ENCODE data around the gene ISOC1. TPM values are rescaled to one million over a fixed set of nuclear protein-coding genes. Genes with fewer than 3 reads are reported as not detected.

ISOC1 gene
- total RNA-seq, 3 donors from 2014 or later (not counting 1 experiment from before 2014, with no cell fraction given) = 11.3 to 15.5 (median 15.1) TPM

- Mint-ChIP-seq H3K4me1 (peaks cover 20 to 23% of the 10 kb centered on the region in 2 donors), H3K9me3 (no peaks in the 10 kb centered on the region), H3K4me3 (no peak overlapping the region), H3K36me3 (peaks cover 6% of the 10 kb centered on the region), H3K27me3 (ENCODE audit: low read depth in 2 of 2) (no peaks in the 10 kb centered on the region), H3K27ac (no peak overlapping the region)
- TF ChIP-seq CTCF (IDR thresholded peaks at IDR 0.05) = no peak
- Histone ChIP-seq H3K27me3 (ENCODE audit: control insufficient read depth, insufficient read depth, low read length) (no peaks in the 10 kb centered on the region), H3K27ac (ENCODE audit: low read length) (no peak overlapping the region), H3K4me3 (ENCODE audit: low read length) (no peak overlapping the region), H3K9me3 (ENCODE audit: control insufficient read depth, insufficient read depth, low read length) (no peaks in the 10 kb centered on the region), H3K4me1 (ENCODE audit: control insufficient read depth, insufficient read depth, low read length) (no peaks in the 10 kb centered on the region), H3K36me3 (ENCODE audit: control insufficient read depth, insufficient read depth, low read length) (peaks cover under 1% of the 10 kb centered on the region)
- WGBS (ENCODE audit: insufficient coverage) = 83% methylated on average over 1 of the region's 2 CpGs
- intact Hi-C loops (cut with micrococcal nuclease) = no loop called here
- DNase-seq = no peak
- no peak for ATAC-seq
Observed at GRCh38 chr5:129101794-129102193, 7.2 kb downstream of the ISOC1 start.

DNA sequence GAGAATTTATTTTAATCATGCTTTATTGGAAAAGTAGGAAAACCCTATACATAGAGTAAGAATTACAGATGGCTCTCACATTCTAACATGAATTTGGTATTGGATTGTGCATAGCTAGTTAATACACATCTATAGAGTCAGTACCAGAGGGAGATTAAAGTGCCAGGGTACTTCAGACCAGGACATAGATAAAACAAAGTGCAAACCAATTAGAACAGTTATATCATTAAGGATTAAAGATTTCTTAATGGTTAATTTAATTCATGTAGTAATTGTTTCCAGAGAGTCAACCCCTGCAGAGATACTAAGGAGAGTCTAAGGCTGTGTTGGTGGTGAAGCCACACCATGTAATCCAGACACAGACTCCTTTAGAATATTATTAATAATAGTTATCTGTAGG lies 8.8 kb downstream of the ISOC1 start:
- no peak overlapping the region for H3K27ac Mint-ChIP-seq
- DNase-seq = no peak
- H3K4me3 Mint-ChIP-seq = no peak overlapping the region
- intact Hi-C loops (cut with micrococcal nuclease) = no loop called here
- Histone ChIP-seq H3K27me3 (ENCODE audit: control insufficient read depth, insufficient read depth, low read length) (no peaks in the 10 kb centered on the region), H3K36me3 (ENCODE audit: control insufficient read depth, insufficient read depth, low read length) (peaks cover 12% of the 10 kb centered on the region), H3K4me3 (ENCODE audit: low read length) (no peak overlapping the region), H3K27ac (ENCODE audit: low read length) (no peak overlapping the region), H3K4me1 (ENCODE audit: control insufficient read depth, insufficient read depth, low read length) (no peaks in the 10 kb centered on the region), H3K9me3 (ENCODE audit: control insufficient read depth, insufficient read depth, low read length) (no peaks in the 10 kb centered on the region)
- peaks cover 6% of the 10 kb centered on the region for H3K36me3 Mint-ChIP-seq
- ATAC-seq = no peak
- no peaks in the 10 kb centered on the region for H3K27me3 Mint-ChIP-seq (ENCODE audit: low read depth in 2 of 2)
- H3K4me1 Mint-ChIP-seq = peaks cover 13 to 19% of the 10 kb centered on the region in 2 donors
- no peak for TF ChIP-seq CTCF (IDR thresholded peaks at IDR 0.05)
- no peaks in the 10 kb centered on the region for H3K9me3 Mint-ChIP-seq

DNA sequence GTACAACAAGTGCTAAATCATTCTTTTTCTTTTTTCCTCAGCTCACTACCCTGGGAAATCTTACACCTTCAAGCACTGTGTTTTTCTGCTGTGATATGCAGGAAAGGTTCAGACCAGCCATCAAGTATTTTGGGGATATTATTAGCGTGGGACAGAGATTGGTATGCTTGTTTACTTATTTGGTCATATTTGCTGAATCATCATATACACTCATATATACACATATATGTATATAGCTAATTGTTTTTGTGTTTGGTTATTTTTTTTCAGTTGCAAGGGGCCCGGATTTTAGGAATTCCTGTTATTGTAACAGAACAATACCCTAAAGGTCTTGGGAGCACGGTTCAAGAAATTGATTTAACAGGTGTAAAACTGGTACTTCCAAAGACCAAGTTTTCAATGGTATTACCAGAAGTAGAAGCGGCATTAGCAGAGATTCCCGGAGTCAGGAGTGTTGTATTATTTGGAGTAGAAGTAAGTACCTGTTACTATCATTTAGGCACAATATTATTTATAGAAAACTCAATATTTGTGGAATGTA lies 10.4 kb downstream of the ISOC1 start:
- WGBS (ENCODE audit: insufficient coverage) = 100% methylated on average over 4 of the region's 5 CpGs
- Mint-ChIP-seq H3K27me3 (ENCODE audit: low read depth in 2 of 2) (no peaks in the 10 kb centered on the region), H3K36me3 (peaks cover 6% of the 10 kb centered on the region), H3K9me3 (no peaks in the 10 kb centered on the region), H3K27ac (no peak overlapping the region), H3K4me3 (no peak overlapping the region), H3K4me1 (peaks cover 18 to 23% of the 10 kb centered on the region in 2 donors)
- Histone ChIP-seq H3K4me1 (ENCODE audit: control insufficient read depth, insufficient read depth, low read length) (no peaks in the 10 kb centered on the region), H3K27ac (ENCODE audit: low read length) (no peak overlapping the region), H3K27me3 (ENCODE audit: control insufficient read depth, insufficient read depth, low read length) (no peaks in the 10 kb centered on the region), H3K9me3 (ENCODE audit: control insufficient read depth, insufficient read depth, low read length) (no peaks in the 10 kb centered on the region), H3K4me3 (ENCODE audit: low read length) (no peak overlapping the region), H3K36me3 (ENCODE audit: control insufficient read depth, insufficient read depth, low read length) (peaks cover 12% of the 10 kb centered on the region)
- intact Hi-C loops (cut with micrococcal nuclease) = no loop called here
- no peak for TF ChIP-seq CTCF (IDR thresholded peaks at IDR 0.05)
- DNase-seq (no peak), ATAC-seq (no peak)

DNA sequence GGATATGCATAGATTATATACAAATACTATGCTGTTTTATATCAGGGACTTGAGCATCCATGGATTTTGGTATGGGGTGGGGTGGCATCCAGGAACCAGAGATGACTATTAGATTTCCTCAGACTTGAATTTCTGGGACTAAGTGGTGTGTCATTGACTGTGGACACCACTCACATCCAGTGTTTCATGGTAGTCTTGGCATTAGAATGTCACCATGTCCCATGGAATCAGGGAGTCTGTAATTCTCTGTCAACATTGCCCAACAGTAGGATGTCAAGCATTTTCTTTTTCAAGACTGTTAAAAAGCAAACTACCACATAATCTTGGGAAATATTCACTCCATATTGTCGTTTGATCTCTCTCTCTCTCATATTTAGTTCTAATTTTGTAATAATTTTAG lies 13.1 kb downstream of the ISOC1 start:
- H3K27me3 Mint-ChIP-seq (ENCODE audit: low read depth in 2 of 2) = no peaks in the 10 kb centered on the region
- peaks cover 6% of the 10 kb centered on the region for H3K36me3 Mint-ChIP-seq
- H3K9me3 Mint-ChIP-seq = no peaks in the 10 kb centered on the region
- no peak for TF ChIP-seq CTCF (IDR thresholded peaks at IDR 0.05)
- intact Hi-C loops (cut with micrococcal nuclease) = no loop called here
- no peak overlapping the region for H3K4me3 Mint-ChIP-seq
- peaks cover 12% of the 10 kb centered on the region for H3K36me3 ChIP-seq (ENCODE audit: control insufficient read depth, insufficient read depth, low read length)
- no peaks in the 10 kb centered on the region for H3K9me3 ChIP-seq (ENCODE audit: control insufficient read depth, insufficient read depth, low read length)
- no peaks in the 10 kb centered on the region for H3K4me1 ChIP-seq (ENCODE audit: control insufficient read depth, insufficient read depth, low read length)
- H3K27me3 ChIP-seq (ENCODE audit: control insufficient read depth, insufficient read depth, low read length) = no peaks in the 10 kb centered on the region
- ATAC-seq (no peak), DNase-seq (no peak)
- no CpG with 5 or more reads among the region's 1 CpG for WGBS (ENCODE audit: insufficient coverage)
- H3K27ac ChIP-seq (ENCODE audit: low read length) = no peak overlapping the region
- no peak overlapping the region for H3K27ac Mint-ChIP-seq
- H3K4me1 Mint-ChIP-seq = peaks cover 13 to 14% of the 10 kb centered on the region in 2 donors
- no peak overlapping the region for H3K4me3 ChIP-seq (ENCODE audit: low read length)

All from natural killer cell (primary cell).